ENCODE measurements around the gene MYO3B.

- TF ChIP-seq CTCF (IDR thresholded peaks at IDR 0.05) = no peak
- TF ChIP-seq POLR2A (IDR thresholded peaks at IDR 0.05) = no peak
Observed at GRCh38 chr2:170670651-170671050, 492.7 kb downstream of the MYO3B start.
